Hippocampal formation (tissue), 2 donors: ENCODE measurements around the gene C1orf232.

Experiments
- DNase-seq, 2 donors: peaks; one replicate each; lab custom pipeline; 2025; lab: John Stamatoyannopoulos, UW

C1orf232 gene

GRCh38 chr1:26156285-26157038, 12.3 kb downstream of the C1orf232 start:
- no peak for DNase-seq

GRCh38 chr1:26155370-26156284, 13.1 kb downstream of the C1orf232 start:
- DNase-seq = no peak

- DNase-seq = no peak
Measured at GRCh38 chr1:26154750-26155149, 14.0 kb downstream of the C1orf232 start.

- no peak for DNase-seq
Measured at GRCh38 chr1:26153966-26154532, 14.7 kb downstream of the C1orf232 start.

- DNase-seq = no peak
Measured at GRCh38 chr1:26148887-26149286, 19.9 kb downstream of the C1orf232 start.

- DNase-seq = no peak
Measured at GRCh38 chr1:26145960-26146294, 22.8 kb downstream of the C1orf232 start.

- peak; percentile 76 to 89 for DNase-seq
Measured at GRCh38 chr1:26145041-26145959, 23.5 kb downstream of the C1orf232 start.

GRCh38 chr1:26142159-26142558, 26.6 kb downstream of the C1orf232 start:
- DNase-seq = no peak

GRCh38 chr1:26138974-26139558, 29.7 kb downstream of the C1orf232 start:
- DNase-seq = no peak

GRCh38 chr1:26134466-26134865, 34.3 kb downstream of the C1orf232 start:
- no peak for DNase-seq

GRCh38 chr1:26132834-26133167, 36.0 kb downstream of the C1orf232 start:
- DNase-seq = no peak

GRCh38 chr1:26132128-26132833, 36.5 kb downstream of the C1orf232 start:
- no peak for DNase-seq

- no peak for DNase-seq
Measured at GRCh38 chr1:26130695-26131094, 38.1 kb downstream of the C1orf232 start.

- no peak for DNase-seq
Measured at GRCh38 chr1:26129778-26130177, 39.0 kb downstream of the C1orf232 start.

- no peak for DNase-seq
Measured at GRCh38 chr1:26127235-26128163, 41.3 kb downstream of the C1orf232 start.

GRCh38 chr1:26126321-26127084, 42.3 kb downstream of the C1orf232 start:
- no peak for DNase-seq

GRCh38 chr1:26125946-26126320, 42.8 kb downstream of the C1orf232 start:
- DNase-seq = no peak

GRCh38 chr1:26125382-26125781, 43.4 kb downstream of the C1orf232 start:
- DNase-seq = no peak
